HL-60 (cell line): ENCODE measurements around the gene SPINDOC.

Source experiments
- GABPA ChIP-seq: IDR thresholded peaks from 2 replicates; pipeline ENCODE4 v1.6.1; 2012; ENCODE audit warnings: low read depth
- POLR2AphosphoS5 ChIP-seq: IDR thresholded peaks from 2 replicates; pipeline ENCODE4 v1.6.1; 2012; ENCODE audit warnings: low read depth
- TF ChIP-seq, protein P1 (sequence below): IDR thresholded peaks from one replicate; pipeline ENCODE4 v1.5.1; 2011; ENCODE audit warnings: low read length, control low read depth, inconsistent platforms; ENCODE audit not compliant: insufficient read depth
- TF ChIP-seq, protein P2 (sequence below): IDR thresholded peaks from 2 replicates; pipeline ENCODE4 v1.6.1; 2012; ENCODE audit warnings: low read depth; ENCODE audit not compliant: insufficient replicate concordance

DNA sequence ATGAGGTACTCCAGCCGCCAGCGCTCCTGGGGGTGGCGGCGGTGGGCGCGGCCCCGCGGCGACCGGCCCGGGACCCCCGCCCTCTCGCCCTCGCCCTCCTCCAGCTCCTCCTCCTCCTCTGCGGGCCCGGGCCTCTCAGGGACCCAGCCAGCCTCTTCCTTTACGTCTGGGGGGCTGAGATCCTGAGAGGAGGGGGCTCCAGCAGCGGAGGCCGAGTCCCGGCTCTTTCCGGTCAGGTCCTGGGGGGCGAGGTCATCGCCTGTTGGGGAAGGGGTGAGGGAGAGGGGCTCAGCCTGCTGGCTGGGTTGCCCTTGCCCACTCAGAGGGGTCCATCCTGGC, 48.9 kb upstream of the SPINDOC start:
- TF ChIP-seq, protein P1, sequence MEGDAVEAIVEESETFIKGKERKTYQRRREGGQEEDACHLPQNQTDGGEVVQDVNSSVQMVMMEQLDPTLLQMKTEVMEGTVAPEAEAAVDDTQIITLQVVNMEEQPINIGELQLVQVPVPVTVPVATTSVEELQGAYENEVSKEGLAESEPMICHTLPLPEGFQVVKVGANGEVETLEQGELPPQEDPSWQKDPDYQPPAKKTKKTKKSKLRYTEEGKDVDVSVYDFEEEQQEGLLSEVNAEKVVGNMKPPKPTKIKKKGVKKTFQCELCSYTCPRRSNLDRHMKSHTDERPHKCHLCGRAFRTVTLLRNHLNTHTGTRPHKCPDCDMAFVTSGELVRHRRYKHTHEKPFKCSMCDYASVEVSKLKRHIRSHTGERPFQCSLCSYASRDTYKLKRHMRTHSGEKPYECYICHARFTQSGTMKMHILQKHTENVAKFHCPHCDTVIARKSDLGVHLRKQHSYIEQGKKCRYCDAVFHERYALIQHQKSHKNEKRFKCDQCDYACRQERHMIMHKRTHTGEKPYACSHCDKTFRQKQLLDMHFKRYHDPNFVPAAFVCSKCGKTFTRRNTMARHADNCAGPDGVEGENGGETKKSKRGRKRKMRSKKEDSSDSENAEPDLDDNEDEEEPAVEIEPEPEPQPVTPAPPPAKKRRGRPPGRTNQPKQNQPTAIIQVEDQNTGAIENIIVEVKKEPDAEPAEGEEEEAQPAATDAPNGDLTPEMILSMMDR = no peak
- TF ChIP-seq, protein P2, sequence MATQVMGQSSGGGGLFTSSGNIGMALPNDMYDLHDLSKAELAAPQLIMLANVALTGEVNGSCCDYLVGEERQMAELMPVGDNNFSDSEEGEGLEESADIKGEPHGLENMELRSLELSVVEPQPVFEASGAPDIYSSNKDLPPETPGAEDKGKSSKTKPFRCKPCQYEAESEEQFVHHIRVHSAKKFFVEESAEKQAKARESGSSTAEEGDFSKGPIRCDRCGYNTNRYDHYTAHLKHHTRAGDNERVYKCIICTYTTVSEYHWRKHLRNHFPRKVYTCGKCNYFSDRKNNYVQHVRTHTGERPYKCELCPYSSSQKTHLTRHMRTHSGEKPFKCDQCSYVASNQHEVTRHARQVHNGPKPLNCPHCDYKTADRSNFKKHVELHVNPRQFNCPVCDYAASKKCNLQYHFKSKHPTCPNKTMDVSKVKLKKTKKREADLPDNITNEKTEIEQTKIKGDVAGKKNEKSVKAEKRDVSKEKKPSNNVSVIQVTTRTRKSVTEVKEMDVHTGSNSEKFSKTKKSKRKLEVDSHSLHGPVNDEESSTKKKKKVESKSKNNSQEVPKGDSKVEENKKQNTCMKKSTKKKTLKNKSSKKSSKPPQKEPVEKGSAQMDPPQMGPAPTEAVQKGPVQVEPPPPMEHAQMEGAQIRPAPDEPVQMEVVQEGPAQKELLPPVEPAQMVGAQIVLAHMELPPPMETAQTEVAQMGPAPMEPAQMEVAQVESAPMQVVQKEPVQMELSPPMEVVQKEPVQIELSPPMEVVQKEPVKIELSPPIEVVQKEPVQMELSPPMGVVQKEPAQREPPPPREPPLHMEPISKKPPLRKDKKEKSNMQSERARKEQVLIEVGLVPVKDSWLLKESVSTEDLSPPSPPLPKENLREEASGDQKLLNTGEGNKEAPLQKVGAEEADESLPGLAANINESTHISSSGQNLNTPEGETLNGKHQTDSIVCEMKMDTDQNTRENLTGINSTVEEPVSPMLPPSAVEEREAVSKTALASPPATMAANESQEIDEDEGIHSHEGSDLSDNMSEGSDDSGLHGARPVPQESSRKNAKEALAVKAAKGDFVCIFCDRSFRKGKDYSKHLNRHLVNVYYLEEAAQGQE = no peak
- TF ChIP-seq GABPA = no peak
- no peak for TF ChIP-seq POLR2AphosphoS5
